ENCODE results near the gene KCTD10.

GRCh38 chr12:109477963-109478315 is 839 bp upstream of the KCTD10 start:
- TF ChIP-seq CTCF (optimal IDR thresholded peaks at IDR 0.05 in 1 of 3, IDR thresholded peaks at IDR 0.05 in 1 of 3, conservative IDR thresholded peaks at IDR 0.05 in 1 of 3; ENCODE audit: extremely low read depth in 1 of 3, insufficient read depth in 2 of 3, low read length in 3 of 3) (no peak), EZH2 (IDR thresholded peaks at IDR 0.05; ENCODE audit: low read length) (no peak)
